Measurements from ENCODE around the gene LRRD1. TPM values are rescaled to one million over a fixed set of nuclear protein-coding genes. Genes with fewer than 3 reads are reported as not detected.
A peak's percentile ranks its signal among the peaks of the same experiment; 100 is the strongest.

Gene LRRD1
- total and polyA plus RNA-seq, 9 of the 15 experiments (the other 6 are each of a cell fraction or from before 2014, with no cell fraction given), result 0.07 to 0.15 TPM; not detected in 7

- TF ChIP-seq, protein P1, sequence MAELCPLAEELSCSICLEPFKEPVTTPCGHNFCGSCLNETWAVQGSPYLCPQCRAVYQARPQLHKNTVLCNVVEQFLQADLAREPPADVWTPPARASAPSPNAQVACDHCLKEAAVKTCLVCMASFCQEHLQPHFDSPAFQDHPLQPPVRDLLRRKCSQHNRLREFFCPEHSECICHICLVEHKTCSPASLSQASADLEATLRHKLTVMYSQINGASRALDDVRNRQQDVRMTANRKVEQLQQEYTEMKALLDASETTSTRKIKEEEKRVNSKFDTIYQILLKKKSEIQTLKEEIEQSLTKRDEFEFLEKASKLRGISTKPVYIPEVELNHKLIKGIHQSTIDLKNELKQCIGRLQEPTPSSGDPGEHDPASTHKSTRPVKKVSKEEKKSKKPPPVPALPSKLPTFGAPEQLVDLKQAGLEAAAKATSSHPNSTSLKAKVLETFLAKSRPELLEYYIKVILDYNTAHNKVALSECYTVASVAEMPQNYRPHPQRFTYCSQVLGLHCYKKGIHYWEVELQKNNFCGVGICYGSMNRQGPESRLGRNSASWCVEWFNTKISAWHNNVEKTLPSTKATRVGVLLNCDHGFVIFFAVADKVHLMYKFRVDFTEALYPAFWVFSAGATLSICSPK (IDR thresholded peaks at IDR 0.05; ENCODE audit: borderline replicate concordance), result 0 out of 2 replicates have a peak, but pooled peaks have one; percentile 53
- TF ChIP-seq DNMT1 (IDR thresholded peaks at IDR 0.05) (no peak), ZBTB43 (CRISPR knock-in tag; IDR thresholded peaks at IDR 0.05) (0 out of 2 replicates have a peak, but pooled peaks have one; percentile 15), LEF1 (IDR thresholded peaks at IDR 0.05) (no peak), CBX5 (IDR thresholded peaks at IDR 0.05; ENCODE audit: borderline replicate concordance, low read depth) (0 out of 2 replicates have a peak, but pooled peaks have one; percentile 16), SMARCA5 (IDR thresholded peaks at IDR 0.05) (peak; percentile 94; the same call in 1 of the 2 replicates), MIER1 (IDR thresholded peaks at IDR 0.05; ENCODE audit: low read depth) (peak; percentile 46; the same call in 1 of the 2 replicates), SIN3A (IDR thresholded peaks at IDR 0.05; ENCODE audit: borderline replicate concordance in 2 of 2, control insufficient read depth in 1 of 2, low read depth in 2 of 2, low read length in 2 of 2) (no peak), LCOR (CRISPR knock-in tag; IDR thresholded peaks at IDR 0.05) (peak; percentile 73; the same call in 1 of the 2 replicates), BRD9 (IDR thresholded peaks at IDR 0.05; ENCODE audit: low read depth, partially characterized antibody) (no peak), KAT2B (IDR thresholded peaks at IDR 0.05; ENCODE audit: low read depth, low read length) (no peak), ZNF408 (CRISPR knock-in tag; IDR thresholded peaks at IDR 0.05; ENCODE audit: low read depth) (no peak), L3MBTL2 (IDR thresholded peaks at IDR 0.05) (no peak), THAP7 (CRISPR knock-in tag; IDR thresholded peaks at IDR 0.05) (no peak), ELF1 (tag; IDR thresholded peaks at IDR 0.05) (no peak), THAP12 (CRISPR knock-in tag; IDR thresholded peaks at IDR 0.05) (no peak), ZZZ3 (IDR thresholded peaks at IDR 0.05) (0 out of 2 replicates have a peak, but pooled peaks have one; percentile 35), ZNF639 (CRISPR knock-in tag; conservative IDR thresholded peaks at IDR 0.05 in 1 of 2, IDR thresholded peaks at IDR 0.05 in 1 of 2) (0 out of 4 replicates have a peak, but pooled peaks of 1 of the 2 experiments have one; percentile 11)
Measured at GRCh38 chr7:92133133-92133736, 45.7 kb downstream of the LRRD1 start (continued).

Data from K562 (cell line).